HK-2 (cell line): ENCODE data around the gene KDM2A.
A peak's percentile ranks its signal among the peaks of the same experiment; 100 is the strongest.

Experiments
- DNase-seq: peaks from one replicate; pipeline ENCODE4 v3.0.0-alpha.2; 2018; ENCODE audit not compliant: unreplicated experiment

The KDM2A gene

DNA sequence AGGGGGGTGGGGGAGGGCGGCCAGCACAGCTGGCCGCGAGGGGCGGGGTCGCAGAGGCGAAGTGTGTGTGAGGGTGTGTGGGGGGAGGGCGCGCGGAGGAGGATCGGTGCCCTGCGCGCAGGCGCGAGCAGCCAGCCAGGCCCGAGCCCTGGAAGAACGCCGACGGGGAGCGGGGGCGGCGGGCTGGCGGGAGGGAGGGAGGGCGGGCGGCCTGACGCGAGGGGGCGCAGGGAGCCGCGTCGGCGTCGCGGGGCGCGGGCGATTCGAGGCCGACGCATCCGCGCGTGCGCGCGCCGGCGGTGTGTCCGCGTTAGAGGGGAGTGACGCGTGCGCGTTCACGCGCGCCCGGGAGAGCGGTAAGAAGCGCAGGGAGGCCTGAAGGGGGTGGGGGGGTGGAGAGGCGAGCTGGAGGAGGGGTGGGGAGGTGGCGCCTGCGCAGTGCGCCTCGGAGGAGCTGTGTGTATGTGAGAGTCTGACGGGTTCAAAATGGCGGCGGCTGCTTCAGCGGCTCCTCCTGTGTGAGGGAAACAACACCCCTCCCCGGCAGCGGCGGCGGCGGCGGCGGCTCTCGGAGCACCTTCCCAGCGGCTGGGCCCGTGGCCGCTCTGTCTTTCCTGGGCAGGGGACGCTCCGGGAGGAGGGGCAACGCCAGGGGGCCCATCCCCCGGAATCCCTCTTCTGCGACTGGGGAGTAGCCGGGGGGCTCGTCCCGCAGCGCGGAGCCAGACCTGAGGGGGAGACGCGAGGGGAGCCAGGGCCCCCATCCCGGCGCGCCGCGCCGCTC, at the start of gene KDM2A:
TSS of gene KDM2A (plus strand) at position 463 of the 784 bp plus-strand sequence. CDS start 2,054 bp downstream, outside the sequence.
- DNase-seq: peak; percentile 96

DNA sequence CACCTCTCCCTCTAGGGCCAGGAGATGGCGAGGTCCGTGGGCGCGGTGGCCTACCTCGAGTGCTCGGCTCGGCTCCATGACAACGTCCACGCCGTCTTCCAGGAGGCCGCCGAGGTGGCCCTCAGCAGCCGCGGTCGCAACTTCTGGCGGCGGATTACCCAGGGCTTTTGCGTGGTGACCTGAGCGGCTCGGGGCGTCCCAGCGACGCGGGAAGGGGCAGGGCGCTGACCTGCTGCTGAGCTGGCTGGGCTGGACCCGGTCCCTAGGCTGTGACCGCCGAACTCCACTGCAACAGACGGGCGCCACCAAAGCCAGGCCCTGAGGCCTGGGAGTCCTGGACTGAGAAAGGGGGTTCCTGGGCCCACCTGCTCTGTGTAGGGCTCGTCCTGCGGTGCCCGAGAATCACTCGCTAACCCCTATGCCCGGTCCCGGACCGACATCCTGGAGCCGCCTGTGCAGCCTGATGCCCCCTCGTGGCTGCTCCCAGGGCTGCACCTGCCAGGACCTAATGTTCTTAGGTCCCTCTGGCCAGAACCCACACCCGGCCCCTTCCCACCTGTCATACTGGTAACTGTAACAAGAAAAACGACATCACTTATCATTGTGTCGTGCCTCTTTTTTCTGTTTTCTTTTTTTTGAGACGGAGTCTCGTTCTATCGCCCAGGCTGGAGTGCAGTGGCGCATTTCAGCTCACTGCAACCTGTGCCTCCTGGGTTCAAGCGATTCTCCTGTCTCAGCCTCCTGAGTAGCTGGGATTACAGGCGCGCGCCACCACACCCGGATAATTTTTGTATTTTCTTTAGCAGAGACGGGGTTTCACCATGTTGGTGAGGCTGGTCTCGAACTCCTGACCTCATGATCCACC, 47.4 kb upstream of the KDM2A start:
- DNase-seq: no peak

DNA sequence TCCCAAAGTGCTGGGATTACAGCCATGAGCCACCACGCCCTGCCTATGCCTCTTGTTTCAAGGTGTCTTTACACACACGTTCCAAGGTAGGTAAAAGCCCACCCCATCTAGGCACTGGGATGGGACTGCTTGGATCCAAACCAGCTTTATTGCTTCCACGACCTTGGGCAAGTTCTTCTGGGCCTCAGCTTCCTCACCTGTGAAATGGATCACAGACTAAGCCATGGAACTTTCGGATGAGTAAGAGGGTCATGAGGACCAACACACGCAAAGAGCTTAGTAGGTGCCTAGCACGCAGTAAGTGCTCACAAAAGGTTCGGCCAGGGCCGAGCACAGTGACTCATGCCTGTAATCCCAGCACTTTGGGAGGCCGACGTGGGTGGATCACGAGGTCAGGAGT, 46.8 kb upstream of the KDM2A start:
- DNase-seq: no peak

DNA sequence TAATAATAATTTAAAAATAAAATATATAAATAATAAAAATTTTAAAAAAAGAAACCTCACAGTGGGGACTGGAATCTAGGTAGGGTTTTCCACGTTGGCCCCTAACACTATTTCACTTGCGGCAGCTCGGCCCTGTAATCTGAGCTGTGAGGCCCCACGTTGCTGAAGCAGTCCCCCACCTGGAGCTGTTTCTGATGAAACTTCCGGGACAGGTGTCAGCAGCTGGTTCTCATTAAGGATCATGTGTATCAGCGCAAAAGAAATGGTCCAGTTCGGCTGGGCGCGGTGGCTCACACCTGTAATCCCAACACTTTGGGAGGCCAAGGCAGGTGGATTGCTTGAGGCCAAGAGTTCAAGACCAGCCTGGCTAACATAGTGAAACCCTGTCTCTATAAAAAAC, 45.2 kb upstream of the KDM2A start:
- no peak for DNase-seq

DNA sequence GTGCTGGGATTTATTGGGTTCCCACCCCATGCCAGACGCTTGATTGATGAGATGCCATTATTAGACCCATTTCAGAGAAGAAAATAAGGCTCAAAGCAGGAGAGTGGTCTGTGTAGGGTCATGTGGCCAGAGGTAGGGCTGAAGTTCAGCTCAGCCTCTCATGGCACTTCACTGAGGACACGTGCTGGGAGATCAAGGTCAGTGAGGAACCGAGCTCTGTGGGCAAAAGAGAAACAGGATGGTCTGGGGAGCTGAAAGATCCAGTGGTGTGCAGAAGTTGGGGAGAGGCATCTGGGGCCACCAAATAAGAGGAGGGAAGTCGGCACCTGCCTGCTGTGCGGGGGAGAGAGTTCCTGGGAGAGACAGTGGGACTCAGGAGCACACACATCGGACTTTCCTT, 42.9 kb upstream of the KDM2A start:
- no peak for DNase-seq

DNA sequence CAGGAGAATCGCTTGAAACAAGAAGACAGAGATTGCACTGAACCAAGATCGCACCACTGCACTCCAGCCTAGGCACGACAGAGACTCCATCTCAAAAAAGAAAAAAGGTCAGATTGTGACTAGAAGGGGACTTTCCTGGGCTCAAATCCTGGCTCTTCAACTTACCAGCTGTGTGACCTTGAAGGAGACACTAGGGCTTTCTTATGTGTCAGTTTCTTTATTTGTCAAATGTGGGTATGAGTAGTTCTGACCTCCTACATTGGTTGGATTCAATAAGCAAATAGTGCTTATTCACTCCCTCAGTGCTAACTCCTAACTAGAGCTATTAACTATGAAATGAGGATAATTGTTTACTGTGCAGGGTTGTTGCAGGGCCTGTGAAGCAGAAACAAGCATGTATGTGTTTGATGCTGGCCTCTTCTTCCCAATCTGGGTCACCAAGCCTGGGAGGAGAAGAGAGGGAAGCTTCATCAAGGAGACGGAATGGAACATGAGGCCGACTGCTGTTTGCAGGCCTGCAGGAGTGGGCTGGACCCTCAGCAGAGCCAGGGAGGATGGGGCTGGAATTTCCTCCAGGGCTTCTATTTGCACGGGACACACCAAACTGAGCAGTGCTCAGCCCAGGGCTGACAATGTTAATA, 39.9 kb upstream of the KDM2A start:
- no peak for DNase-seq

DNA sequence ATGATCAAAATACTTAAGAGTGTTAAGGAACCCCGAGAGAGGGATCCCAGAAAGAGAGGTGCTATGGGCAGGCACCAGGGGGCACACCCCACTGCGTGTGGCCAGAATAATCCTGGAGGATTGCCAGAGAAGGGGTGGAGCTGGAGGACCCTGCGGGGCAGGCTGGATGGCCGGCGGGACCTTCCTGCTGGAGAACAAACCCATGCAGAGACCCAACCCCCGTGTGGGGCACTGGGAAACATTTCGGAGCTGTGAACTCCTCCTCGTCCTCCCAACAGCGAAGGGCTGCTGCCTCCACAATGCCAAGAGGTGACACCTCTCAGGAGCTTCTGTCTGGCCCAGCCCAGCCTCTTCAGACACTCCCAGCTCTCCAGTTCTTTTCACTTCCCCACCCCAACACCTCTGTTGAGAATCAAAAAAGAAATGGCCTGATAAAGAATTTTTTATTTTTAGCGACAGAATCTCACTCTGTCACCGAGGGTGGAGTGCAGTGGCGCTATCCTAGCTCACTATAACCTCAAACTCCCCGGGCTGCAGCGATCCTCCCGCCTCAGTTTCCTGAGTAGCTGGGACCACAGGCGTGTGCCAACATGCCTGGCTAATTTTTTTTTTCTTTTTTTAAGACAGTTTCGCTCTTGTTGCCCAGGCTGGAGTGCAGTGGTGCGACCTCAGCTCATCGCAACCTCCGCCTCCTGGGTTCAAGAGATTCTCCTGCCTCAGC, 36.8 kb upstream of the KDM2A start:
- no peak for DNase-seq

DNA sequence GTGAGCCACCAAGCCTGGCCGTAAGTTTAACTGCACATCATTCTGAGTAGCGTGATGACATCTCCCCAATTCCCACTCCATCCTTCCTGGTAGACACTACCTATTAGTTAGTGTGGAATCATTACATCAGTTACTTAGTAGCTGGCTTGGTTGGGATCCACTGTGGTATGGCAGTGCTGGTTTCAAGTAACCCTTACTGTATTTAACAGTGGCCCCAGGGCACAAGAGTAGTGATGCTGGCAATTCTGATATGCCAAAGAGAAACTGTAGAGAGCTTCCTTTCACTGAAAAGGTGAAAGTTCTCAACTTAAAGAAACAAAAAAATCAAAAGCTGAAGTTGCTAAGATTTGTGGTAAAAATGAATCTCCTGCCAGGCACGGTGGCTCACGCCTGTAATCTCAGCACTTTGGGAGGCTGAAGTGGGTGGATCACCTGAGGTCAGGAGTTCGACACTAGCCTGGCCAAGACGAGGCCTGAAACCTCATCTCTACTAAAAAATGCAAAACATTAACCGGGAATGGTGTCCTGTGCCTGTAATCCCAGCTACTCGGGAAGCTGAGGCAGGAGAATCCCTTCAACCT, 35.2 kb upstream of the KDM2A start:
- DNase-seq: no peak

DNA sequence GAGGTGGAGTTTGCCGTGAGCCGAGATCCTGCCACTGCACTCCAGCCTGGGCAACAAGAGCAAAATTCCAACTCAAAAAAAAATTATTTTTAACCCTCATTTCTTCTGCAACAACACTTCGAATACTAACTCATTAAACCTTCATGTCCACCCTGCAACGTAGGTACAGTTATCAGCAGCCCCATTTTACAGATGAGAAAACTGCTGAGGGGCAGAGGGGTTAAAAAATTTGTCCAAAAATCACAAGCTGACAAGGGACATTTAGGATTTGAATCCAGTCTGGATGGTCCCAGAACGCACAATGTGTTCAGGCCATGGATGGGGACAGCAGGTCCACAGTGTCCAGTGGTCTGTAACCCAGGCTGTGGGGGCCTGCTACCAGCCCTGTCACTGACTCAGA, 33.4 kb upstream of the KDM2A start:
- DNase-seq: no peak

DNA sequence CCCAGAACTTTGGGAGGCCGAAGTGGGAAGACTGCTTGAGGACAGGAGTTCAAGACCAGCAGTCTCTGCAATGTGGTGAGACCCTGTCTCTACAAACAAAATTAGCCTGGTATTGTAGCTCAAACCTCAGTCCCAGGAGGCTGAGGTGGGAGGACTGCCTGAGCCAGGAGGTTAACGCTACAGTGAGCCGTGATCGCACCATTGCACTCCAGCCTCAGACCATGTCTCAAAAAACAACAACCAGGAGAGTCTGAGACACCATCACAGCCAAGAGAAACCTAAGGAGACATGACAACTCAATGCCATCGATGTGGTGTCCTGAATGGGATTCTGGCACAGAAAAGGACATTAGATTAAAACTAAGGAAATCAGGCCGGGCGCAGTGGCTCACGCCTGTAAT, 28.3 kb upstream of the KDM2A start:
- DNase-seq: no peak

DNA sequence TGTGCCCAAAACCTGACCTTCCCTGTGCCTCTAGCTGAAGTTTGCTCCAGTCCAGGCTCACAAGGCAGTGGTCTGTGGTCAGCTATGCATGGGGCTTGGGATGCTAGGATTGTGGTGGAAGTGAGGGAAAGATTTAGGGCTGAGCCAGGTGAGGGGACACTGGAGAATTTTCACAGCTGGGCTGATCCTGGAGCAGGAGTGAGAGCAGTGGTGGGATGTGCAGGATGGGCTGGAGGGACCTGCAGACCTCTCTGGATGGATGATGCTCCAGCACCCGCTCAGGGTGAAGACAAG, 23.9 kb upstream of the KDM2A start:
- DNase-seq: no peak

DNA sequence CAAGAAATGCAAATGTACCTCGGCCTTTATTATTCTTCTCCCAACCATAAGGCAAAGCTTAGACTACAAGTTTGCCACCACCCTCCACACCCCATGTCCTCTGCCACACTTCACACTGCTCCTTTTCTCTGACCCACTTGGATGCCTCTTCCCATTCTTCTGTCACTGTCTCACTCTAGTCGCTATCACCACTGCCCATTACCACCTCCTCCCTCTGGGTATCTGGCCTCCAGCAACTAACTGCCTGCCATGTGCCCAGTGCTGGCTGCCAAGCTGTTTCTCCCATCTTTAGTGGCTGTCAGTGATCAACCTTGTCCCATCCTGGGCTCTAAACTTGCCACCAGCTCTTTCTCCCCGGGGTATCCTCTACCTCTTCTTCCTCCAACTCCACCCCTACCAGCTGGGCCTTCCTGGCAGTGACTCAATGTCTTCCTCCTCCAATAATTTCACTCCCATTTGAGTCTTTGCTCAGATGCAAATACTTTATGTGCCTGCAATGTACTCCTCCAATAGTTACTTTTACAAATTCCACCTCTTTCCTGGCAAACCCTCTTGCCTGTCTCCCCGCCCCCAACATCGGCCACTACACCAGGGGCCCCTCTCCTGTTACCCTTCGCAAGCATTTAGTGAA, 20.1 kb upstream of the KDM2A start:
- no peak for DNase-seq

DNA sequence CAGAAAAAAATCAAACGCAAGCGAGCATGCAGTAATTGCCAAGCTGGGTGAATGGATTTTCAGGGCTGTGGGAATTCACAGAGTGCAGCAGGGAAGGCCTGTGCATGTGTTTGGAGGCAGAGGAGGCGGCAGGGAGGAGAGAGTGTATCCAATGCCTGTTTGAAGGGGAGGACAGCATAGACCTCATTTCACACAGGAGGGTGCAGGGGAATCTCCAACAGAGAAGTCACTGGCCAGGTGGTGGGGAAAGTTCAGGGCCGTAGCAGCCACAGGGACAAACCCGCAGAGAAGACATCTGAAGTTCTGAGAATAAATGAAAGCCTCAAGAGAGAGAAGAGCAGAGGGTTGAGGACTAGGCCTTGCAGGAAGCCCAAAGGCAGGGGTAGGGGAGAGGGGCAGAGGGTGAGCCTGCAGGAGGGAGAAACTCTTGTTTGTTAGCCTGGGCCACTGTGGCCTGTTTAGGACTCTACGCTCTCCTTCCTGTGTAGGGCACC, 19.2 kb upstream of the KDM2A start:
- no peak for DNase-seq

DNA sequence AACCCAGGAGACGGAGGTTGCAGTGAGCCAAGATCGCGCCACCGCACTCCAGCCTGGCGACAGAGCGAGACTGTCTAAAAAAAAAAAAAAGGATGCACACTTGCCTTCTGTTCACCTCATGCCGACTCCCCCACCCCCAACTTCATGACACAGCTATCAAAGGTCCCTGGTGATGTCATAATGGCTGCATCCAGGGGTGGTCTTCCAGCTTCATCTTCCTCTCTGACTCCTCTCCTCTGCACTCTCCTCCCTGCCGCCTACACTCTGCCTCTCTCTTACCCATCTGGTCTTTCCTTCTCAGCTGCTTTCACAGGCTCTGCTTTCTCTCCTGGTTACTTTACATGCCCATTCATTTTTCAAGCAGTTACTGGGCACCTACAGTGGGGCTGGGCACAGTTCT, 16.4 kb upstream of the KDM2A start:
- no peak for DNase-seq

DNA sequence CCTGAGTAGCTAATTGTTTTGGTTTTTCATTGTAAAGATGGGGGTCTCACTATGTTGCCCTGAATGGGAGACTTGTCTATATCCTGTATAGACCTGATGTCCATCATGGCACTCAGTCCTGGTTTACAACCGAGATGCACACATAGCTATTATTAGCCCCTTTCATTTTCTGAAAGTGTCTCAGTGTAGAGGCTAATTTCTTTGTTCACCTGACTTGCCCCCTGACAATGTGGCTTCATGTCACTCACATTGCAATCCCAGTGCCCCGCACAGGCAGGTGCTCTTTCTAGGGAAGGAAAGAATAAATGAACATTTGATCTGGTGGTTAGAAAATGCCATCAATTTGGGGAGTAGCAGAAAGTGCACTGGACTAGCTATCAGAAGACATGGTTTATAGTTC, 13.1 kb upstream of the KDM2A start:
- DNase-seq: no peak

DNA sequence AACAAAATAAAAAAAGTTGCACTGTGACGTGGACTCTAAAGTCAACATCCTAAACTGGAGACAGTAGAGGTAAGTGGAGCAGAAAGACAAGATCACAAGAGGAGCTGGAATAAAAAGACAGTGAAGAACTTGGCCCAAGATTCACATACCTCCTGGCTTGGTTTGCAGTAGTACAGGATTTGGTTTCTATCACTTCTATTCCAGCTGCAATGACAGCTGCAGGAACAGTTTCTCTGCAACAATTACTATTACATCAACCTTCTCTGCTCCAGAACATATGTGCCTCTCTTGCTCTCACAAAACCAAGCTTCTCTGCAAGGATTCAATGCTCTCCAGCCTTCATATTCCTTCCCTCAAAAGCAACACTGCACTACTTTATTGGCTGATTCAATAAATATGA, 7.8 kb upstream of the KDM2A start:
- DNase-seq: no peak

DNA sequence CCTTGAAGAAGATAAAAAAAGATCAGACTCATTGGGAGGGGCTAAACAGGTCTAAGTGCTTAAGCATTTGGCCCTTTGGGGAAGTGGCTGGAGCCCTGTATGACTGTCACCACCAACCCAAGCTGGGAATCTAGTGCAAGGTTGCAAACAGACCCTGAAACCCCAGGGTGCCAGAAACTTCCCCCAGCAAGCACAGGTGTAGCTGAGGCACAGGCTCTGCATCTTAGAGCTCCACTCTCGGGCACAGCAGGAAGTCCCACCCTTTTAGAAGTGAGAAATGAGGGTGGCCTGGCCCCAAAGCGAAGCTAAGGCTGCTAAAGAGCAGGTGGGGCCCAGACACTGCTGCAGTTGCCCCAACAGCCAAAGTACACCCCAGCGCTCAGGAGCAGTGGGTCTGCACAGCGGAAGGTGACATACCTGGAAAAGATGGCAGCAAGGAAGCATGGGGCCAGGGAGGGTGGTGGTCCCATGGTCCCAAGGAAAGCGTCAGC, 5.8 kb upstream of the KDM2A start:
- DNase-seq: no peak

DNA sequence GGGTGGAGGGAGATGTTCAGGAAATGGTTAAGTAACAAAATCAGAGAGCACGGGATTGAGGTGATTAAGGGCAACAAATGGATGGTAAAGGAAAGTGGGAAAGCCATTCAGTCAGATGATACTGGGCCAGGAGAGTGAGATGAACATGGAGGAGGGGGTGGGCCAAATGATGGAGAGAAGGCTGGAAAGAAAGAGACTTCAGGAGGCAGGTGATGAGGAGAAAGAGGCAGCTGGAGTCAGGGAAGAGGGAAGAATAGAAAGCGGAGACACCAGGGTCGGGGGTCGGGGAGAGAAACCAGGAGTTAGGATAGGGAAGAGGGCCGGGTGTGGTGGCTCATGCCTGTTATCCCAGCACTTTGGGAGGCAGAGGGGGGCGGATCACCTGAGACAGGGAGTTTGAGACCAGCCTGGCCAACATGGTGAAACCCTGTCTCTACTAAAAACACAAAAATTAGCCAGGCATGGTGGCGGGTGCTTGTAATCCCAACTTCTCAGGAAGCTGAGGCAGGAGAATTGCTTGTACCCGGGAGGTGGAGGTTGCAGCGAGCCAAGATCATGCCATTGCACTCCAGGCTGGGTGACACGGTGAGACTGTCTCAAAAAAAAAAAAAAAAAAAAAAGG, 4.7 kb upstream of the KDM2A start:
- no peak for DNase-seq

DNA sequence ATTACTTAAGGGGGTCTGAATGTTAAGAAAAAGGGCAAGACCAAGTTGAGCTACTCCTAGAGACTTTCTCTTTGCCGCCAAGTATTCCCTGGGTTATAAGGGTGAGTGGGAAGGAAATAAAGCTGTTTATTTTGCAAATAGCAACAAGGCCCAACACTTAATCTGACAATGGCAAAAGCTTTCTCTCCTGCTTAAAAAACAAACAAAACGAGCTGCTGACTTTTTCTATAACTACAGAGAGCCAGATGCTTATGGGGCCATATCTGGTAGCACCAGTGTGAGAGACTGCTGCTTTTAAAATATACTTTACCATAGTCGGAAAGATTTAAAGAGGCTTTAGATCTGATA, 2.3 kb upstream of the KDM2A start:
- no peak for DNase-seq

DNA sequence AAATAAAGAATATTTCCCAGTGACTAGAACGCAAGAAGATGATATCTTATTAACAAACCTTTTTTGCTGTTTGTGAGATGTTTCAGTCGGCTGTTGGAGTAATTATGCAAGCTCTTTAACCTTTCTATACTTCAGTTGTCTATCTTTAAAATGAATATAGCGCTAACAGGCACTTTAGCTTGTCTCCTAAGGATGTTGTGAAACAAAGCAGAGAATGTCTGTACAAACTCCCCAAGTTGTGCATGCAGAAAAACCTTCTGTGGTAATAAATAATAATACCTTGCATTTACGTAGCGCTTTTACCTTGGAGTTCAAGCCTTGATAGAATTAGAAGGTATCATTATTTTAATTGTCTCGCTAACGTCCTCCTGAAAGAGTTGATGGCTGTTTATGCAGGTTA, 1.9 kb upstream of the KDM2A start:
- no peak for DNase-seq
